ENCODE measurements around the gene IFI27L1. TPM values are rescaled to one million over a fixed set of nuclear protein-coding genes. Genes with fewer than 3 reads are reported as not detected.
A peak's percentile ranks its signal among the peaks of the same experiment; 100 is the strongest.

The IFI27L1 gene
- total and polyA plus RNA-seq, 2 donors (not counting 3 experiments of a cell fraction or from before 2014, with no cell fraction given) = 31.1 to 38.1 TPM

GRCh38 chr14:94081386-94081820 lies 293 bp downstream of the IFI27L1 start:
- POLR2A ChIA-PET = interaction anchor here (0.7 to 2.0 kb wide), 5 partner anchors 11 to 51 kb away, joined by 3 to 5 read pairs (median 4); partner anchors contain the start of genes IFI27 and IFI27L2
- FAIRE-seq = no peak
- dilution Hi-C loops (cut with MboI; ENCODE audit: extremely low pct_ligation_motif_present, low sequenced_read_pairs) = no loop called here

More at GRCh38 chr14:94081386-94081820, 293 bp downstream of the IFI27L1 start:
- Histone ChIP-seq H3K79me2 (ENCODE audit: control insufficient read depth, insufficient read depth, low read length) (peaks cover 45% of the 10 kb centered on the region), H4K20me1 (replicated peaks; ENCODE audit: control insufficient read depth, extremely low read depth, insufficient read depth, low read length) (no peaks in the 10 kb centered on the region), H3K4me3 (replicated peaks in 1 of 3; ENCODE audit: insufficient read depth in 1 of 3, low read depth in 1 of 3, low read length in 3 of 3) (peak overlapping the region; percentile 67 to 88 (median 82)), H3K4me2 (ENCODE audit: insufficient read depth, low read length) (peak overlapping the region; percentile 66), H3K27ac (ENCODE audit: insufficient read depth, low read depth, low read length) (peak overlapping the region; percentile 80), H3K9me3 (replicated peaks; ENCODE audit: control insufficient read depth, insufficient read depth, low read length) (no peaks in the 10 kb centered on the region), H3K27me3 (ENCODE audit: control insufficient read depth in 2 of 2, insufficient read depth in 2 of 2, low read length in 2 of 2) (no peaks in the 10 kb centered on the region), H3K4me1 (ENCODE audit: control insufficient read depth, extremely low read depth, insufficient read depth, low read length) (peaks cover 29% of the 10 kb centered on the region), H2AFZ (ENCODE audit: low read depth, low read length) (peak overlapping the region; percentile 78), H3K36me3 (ENCODE audit: control insufficient read depth in 2 of 2, extremely low read depth in 1 of 2, insufficient read depth in 2 of 2, low read length in 2 of 2) (peaks cover 3 to 5% of the 10 kb centered on the region in 2 experiments), H3K9ac (replicated peaks; ENCODE audit: extremely low read depth, insufficient read depth, low read length) (peak overlapping the region; percentile 89), H3K9me1 (replicated peaks; ENCODE audit: control insufficient read depth, extremely low read depth, insufficient read depth, low read length) (no peaks in the 10 kb centered on the region)
- DNase-seq (ENCODE audit: low read depth, low spot score) = no peak
- TSS peak; percentile 61 for BruUV-seq (replicated peaks)
- no peak for TF ChIP-seq MYC (IDR thresholded peaks at IDR 0.05; ENCODE audit: low read depth, low read length)
- TF ChIP-seq POLR2A (IDR thresholded peaks at IDR 0.05; ENCODE audit: low read depth, low read length) = no peak
- TF ChIP-seq, protein P1, sequence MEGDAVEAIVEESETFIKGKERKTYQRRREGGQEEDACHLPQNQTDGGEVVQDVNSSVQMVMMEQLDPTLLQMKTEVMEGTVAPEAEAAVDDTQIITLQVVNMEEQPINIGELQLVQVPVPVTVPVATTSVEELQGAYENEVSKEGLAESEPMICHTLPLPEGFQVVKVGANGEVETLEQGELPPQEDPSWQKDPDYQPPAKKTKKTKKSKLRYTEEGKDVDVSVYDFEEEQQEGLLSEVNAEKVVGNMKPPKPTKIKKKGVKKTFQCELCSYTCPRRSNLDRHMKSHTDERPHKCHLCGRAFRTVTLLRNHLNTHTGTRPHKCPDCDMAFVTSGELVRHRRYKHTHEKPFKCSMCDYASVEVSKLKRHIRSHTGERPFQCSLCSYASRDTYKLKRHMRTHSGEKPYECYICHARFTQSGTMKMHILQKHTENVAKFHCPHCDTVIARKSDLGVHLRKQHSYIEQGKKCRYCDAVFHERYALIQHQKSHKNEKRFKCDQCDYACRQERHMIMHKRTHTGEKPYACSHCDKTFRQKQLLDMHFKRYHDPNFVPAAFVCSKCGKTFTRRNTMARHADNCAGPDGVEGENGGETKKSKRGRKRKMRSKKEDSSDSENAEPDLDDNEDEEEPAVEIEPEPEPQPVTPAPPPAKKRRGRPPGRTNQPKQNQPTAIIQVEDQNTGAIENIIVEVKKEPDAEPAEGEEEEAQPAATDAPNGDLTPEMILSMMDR (IDR thresholded peaks at IDR 0.05; ENCODE audit: extremely low read depth in 1 of 2, insufficient read depth in 1 of 2, low read depth in 1 of 2, low read length in 2 of 2) = no peak
- no peak for TF ChIP-seq JUN (IDR thresholded peaks at IDR 0.05; ENCODE audit: borderline replicate concordance, insufficient read depth, insufficient read length, low read depth)
- TF ChIP-seq MAX (IDR thresholded peaks at IDR 0.05; ENCODE audit: insufficient read depth, insufficient read length) = no peak
- intact Hi-C loops (cut with micrococcal nuclease) = loop anchor here (1.0 to 5.0 kb wide), 4 partner anchors 30 to 91 kb away; partner anchors contain the start of gene PPP4R4
- CTCF ChIA-PET = interaction anchor here (0.6 to 2.9 kb wide), 10 partner anchors 15 to 141 kb away, joined by 3 to 16 read pairs (median 5); partner anchors contain the start of gene IFI27L2

All from endothelial cell of umbilical vein (primary cell).